NT2/D1 (cell line): Measurements from ENCODE around the gene PRR9.

Experiments used
- SUZ12 ChIP-seq: IDR thresholded peaks from 2 replicates; pipeline ENCODE4 v1.6.1; 2011; ENCODE audit not compliant: insufficient read length, insufficient read depth; ENCODE audit errors: extremely low read depth
- YY1 ChIP-seq: IDR thresholded peaks from 2 replicates; pipeline ENCODE4 v1.6.1; 2011; ENCODE audit not compliant: insufficient read length, insufficient read depth

DNA sequence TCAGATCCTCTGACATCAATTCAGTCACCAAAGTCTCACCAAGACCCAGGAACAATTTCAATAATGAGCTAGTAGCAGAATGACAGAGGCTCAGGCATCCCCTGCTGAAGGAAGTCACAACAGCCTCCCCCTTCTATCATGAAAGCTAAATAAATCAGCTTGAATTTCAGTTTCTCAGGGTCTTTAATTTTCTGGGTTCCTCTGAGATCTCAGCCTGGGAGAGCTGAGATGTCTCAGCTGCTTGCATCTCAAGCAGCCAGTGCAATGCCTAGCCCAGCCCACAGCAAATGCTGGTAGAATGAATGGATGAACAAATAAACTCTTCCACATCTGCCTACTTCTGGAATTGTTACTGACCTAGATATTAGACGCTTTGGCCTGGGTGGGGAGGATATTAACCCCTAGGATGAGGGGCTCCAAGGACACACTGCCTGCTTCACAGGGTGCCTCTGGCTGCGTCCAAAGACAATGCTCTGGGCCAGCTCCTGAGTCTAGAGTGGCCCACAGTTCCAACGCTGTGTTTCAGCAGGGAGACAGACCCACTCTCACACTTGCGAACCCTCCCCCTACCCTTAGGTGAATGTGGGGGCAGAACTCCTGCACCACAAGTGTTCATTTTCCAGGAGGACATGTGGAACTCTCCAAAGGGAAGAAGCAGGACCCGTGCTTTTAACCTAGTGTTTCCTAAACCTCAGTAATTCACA, 30.9 kb downstream of the PRR9 start:
- TF ChIP-seq YY1 (no peak), SUZ12 (no peak)
